Measurements from ENCODE around the gene ZMPSTE24. TPM values are rescaled to one million over a fixed set of nuclear protein-coding genes. Genes with fewer than 3 reads are reported as not detected.
"Not testable (repeated sequence)": the region's sequence is repeated elsewhere in the genome, so short reads cannot be mapped to it uniquely, and the experiment has no call there.

Gene ZMPSTE24
- total RNA-seq (2014; rRNA removed; shearing (Covaris generic)), result 91.8 and 112 TPM in 2 replicates

GRCh38 chr1:40257688-40258444, at the start of gene ZMPSTE24:
TSS of gene ZMPSTE24 (plus strand) at chr1:40258236. CDS start at chr1:40258272, 36 bp downstream.
- Histone ChIP-seq H3K4me3 (peak within 1 kb of the TSS; percentile 71), H3K9me3 (replicated peaks) (no peaks in the 10 kb centered on the region), H3K27ac (peak within 1 kb of the TSS; percentile 91), H3K36me3 (peaks cover 43% of the 10 kb centered on the region), H3K4me1 (replicated peaks) (peaks cover 4% of the 10 kb centered on the region; the same call in 1 of the 2 replicates), H3K27me3 (replicated peaks) (no peaks in the 10 kb centered on the region)
- peak; percentile 98 for DNase-seq (ENCODE audit: low read depth in 1 of 2, low spot score in 2 of 2)

GRCh38 chr1:40210511-40211204, 47.4 kb upstream of the ZMPSTE24 start:
- H3K36me3 ChIP-seq, result peaks cover 75% of the 10 kb centered on the region
- no peaks in the 10 kb centered on the region for H3K9me3 ChIP-seq (replicated peaks)
- DNase-seq (ENCODE audit: low read depth in 1 of 2, low spot score in 2 of 2), result no peak
- no peaks in the 10 kb centered on the region for H3K4me1 ChIP-seq (replicated peaks)
- no peak overlapping the region for H3K27ac ChIP-seq
- 0 out of 2 replicates have a peak, but pooled peaks cover 3% of the 10 kb centered on the region for H3K27me3 ChIP-seq (replicated peaks)
- H3K4me3 ChIP-seq, result no peak overlapping the region

GRCh38 chr1:40218333-40218732, 39.7 kb upstream of the ZMPSTE24 start:
- no peak overlapping the region for H3K27ac ChIP-seq

GRCh38 chr1:40221471-40221905, 36.5 kb upstream of the ZMPSTE24 start:
- H3K4me3 ChIP-seq; H3K9me3 ChIP-seq (replicated peaks); H3K27me3 ChIP-seq (replicated peaks); H3K27ac ChIP-seq; H3K4me1 ChIP-seq (replicated peaks); DNase-seq (ENCODE audit: low read depth in 1 of 2, low spot score in 2 of 2): not testable (repeated sequence)
- peaks cover 12% of the 10 kb centered on the region; the same call in 1 of the 2 replicates for H3K36me3 ChIP-seq

More at GRCh38 chr1:40218333-40218732, 39.7 kb upstream of the ZMPSTE24 start:
- H3K4me3 ChIP-seq, result no peak overlapping the region
- no peaks in the 10 kb centered on the region for H3K27me3 ChIP-seq (replicated peaks)
- no peak for DNase-seq (ENCODE audit: low read depth in 1 of 2, low spot score in 2 of 2)
- H3K4me1 ChIP-seq (replicated peaks), result no peaks in the 10 kb centered on the region
- peaks cover 14% of the 10 kb centered on the region for H3K36me3 ChIP-seq
- no peaks in the 10 kb centered on the region for H3K9me3 ChIP-seq (replicated peaks)

GRCh38 chr1:40221977-40222772, 35.9 kb upstream of the ZMPSTE24 start:
- Histone ChIP-seq H3K9me3 (replicated peaks) (no peaks in the 10 kb centered on the region), H3K36me3 (peaks cover 9% of the 10 kb centered on the region; the same call in 1 of the 2 replicates), H3K27ac (no peak overlapping the region), H3K27me3 (replicated peaks) (no peaks in the 10 kb centered on the region), H3K4me3 (no peak overlapping the region), H3K4me1 (replicated peaks) (no peaks in the 10 kb centered on the region)
- no peak for DNase-seq (ENCODE audit: low read depth in 1 of 2, low spot score in 2 of 2)

- DNase-seq (ENCODE audit: low read depth in 1 of 2, low spot score in 2 of 2), result no peak
- no peak overlapping the region for H3K4me3 ChIP-seq
- peaks cover 19% of the 10 kb centered on the region for H3K36me3 ChIP-seq
- H3K27ac ChIP-seq, result no peak overlapping the region
- H3K9me3 ChIP-seq (replicated peaks), result no peaks in the 10 kb centered on the region
- no peaks in the 10 kb centered on the region for H3K4me1 ChIP-seq (replicated peaks)
- no peaks in the 10 kb centered on the region for H3K27me3 ChIP-seq (replicated peaks)
These were observed 34.0 kb upstream of the ZMPSTE24 start for GRCh38 chr1:40224040-40224439.

- H3K4me1 ChIP-seq (replicated peaks), result no peaks in the 10 kb centered on the region
- no peak overlapping the region for H3K27ac ChIP-seq
- H3K27me3 ChIP-seq (replicated peaks), result no peaks in the 10 kb centered on the region
- DNase-seq (ENCODE audit: low read depth in 1 of 2, low spot score in 2 of 2), result no peak
- no peak overlapping the region for H3K4me3 ChIP-seq
- peaks cover 27% of the 10 kb centered on the region for H3K36me3 ChIP-seq
- H3K9me3 ChIP-seq (replicated peaks), result no peaks in the 10 kb centered on the region
These were observed 31.8 kb upstream of the ZMPSTE24 start for GRCh38 chr1:40226192-40226591.

GRCh38 chr1:40232444-40232843, 25.6 kb upstream of the ZMPSTE24 start:
- H3K9me3 ChIP-seq (replicated peaks), result no peaks in the 10 kb centered on the region
- no peaks in the 10 kb centered on the region for H3K4me1 ChIP-seq (replicated peaks)
- no peak for DNase-seq (ENCODE audit: low read depth in 1 of 2, low spot score in 2 of 2)
- no peaks in the 10 kb centered on the region for H3K27me3 ChIP-seq (replicated peaks)
- H3K36me3 ChIP-seq, result peaks cover 63% of the 10 kb centered on the region
- H3K27ac ChIP-seq, result no peak overlapping the region
- H3K4me3 ChIP-seq, result no peak overlapping the region

GRCh38 chr1:40239626-40240025, 18.4 kb upstream of the ZMPSTE24 start:
- H3K9me3 ChIP-seq (replicated peaks), result no peaks in the 10 kb centered on the region
- H3K27me3 ChIP-seq (replicated peaks), result no peaks in the 10 kb centered on the region
- no peak overlapping the region for H3K27ac ChIP-seq
- H3K36me3 ChIP-seq, result peaks cover 58% of the 10 kb centered on the region
- H3K4me1 ChIP-seq (replicated peaks), result peaks cover 37% of the 10 kb centered on the region
- H3K4me3 ChIP-seq, result no peak overlapping the region
- DNase-seq (ENCODE audit: low read depth in 1 of 2, low spot score in 2 of 2), result no peak

GRCh38 chr1:40240390-40240789, 17.6 kb upstream of the ZMPSTE24 start:
- no peak for DNase-seq (ENCODE audit: low read depth in 1 of 2, low spot score in 2 of 2)
- H3K4me3 ChIP-seq, result no peak overlapping the region

GRCh38 chr1:40241362-40241761, 16.7 kb upstream of the ZMPSTE24 start:
- DNase-seq (ENCODE audit: low read depth in 1 of 2, low spot score in 2 of 2), result no peak
- Histone ChIP-seq H3K27ac (peak overlapping the region; percentile 83), H3K27me3 (replicated peaks) (no peaks in the 10 kb centered on the region), H3K4me3 (no peak overlapping the region), H3K4me1 (replicated peaks) (peaks cover 50% of the 10 kb centered on the region), H3K36me3 (peaks cover 43% of the 10 kb centered on the region), H3K9me3 (replicated peaks) (no peaks in the 10 kb centered on the region)

More at GRCh38 chr1:40240390-40240789, 17.6 kb upstream of the ZMPSTE24 start:
- Histone ChIP-seq H3K4me1 (replicated peaks) (peaks cover 45% of the 10 kb centered on the region), H3K27ac (no peak overlapping the region), H3K9me3 (replicated peaks) (no peaks in the 10 kb centered on the region), H3K36me3 (peaks cover 53% of the 10 kb centered on the region), H3K27me3 (replicated peaks) (no peaks in the 10 kb centered on the region)

GRCh38 chr1:40243351-40243750, 14.7 kb upstream of the ZMPSTE24 start:
- Histone ChIP-seq H3K4me3 (no peak overlapping the region), H3K36me3 (peaks cover 24% of the 10 kb centered on the region), H3K27ac (0 out of 2 replicates have a peak overlapping the region, but pooled peaks have one; percentile 6), H3K27me3 (replicated peaks) (no peaks in the 10 kb centered on the region), H3K9me3 (replicated peaks) (no peaks in the 10 kb centered on the region), H3K4me1 (replicated peaks) (peaks cover 59% of the 10 kb centered on the region)
- DNase-seq (ENCODE audit: low read depth in 1 of 2, low spot score in 2 of 2), result no peak

GRCh38 chr1:40244138-40244744, 13.8 kb upstream of the ZMPSTE24 start:
- no peak for DNase-seq (ENCODE audit: low read depth in 1 of 2, low spot score in 2 of 2)
- no peaks in the 10 kb centered on the region for H3K27me3 ChIP-seq (replicated peaks)
- no peak overlapping the region for H3K27ac ChIP-seq
- no peaks in the 10 kb centered on the region for H3K9me3 ChIP-seq (replicated peaks)
- no peak overlapping the region for H3K4me3 ChIP-seq
- peaks cover 65% of the 10 kb centered on the region for H3K4me1 ChIP-seq (replicated peaks)
- H3K36me3 ChIP-seq, result peaks cover 15% of the 10 kb centered on the region; the same call in 1 of the 2 replicates

Measured in SJSA1 (cell line).